ENCODE data around the gene POLE3. TPM values are rescaled to one million over a fixed set of nuclear protein-coding genes. Genes with fewer than 3 reads are reported as not detected.

The POLE3 gene
- total RNA-seq, 1 donor from 2014 or later: 58.0 TPM

DNA sequence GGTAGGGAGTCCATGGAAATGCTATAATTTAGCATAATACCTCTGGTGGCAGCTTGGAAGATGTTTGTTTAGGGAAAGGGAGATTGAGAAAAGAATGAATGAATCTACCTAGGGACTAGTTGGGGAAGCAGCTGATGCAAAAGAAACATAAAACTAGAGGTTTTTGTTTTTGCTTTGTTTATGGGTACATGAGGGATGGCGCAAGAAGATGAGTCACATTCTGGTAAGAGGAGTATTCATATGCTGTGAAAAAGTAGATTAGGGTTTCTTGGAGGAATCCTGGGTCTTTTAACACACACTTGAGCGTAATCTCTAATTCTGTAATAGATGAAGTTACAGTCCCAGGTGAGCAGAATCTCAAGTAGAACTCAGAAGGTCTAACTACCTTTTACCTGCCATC, 17.2 kb upstream of the POLE3 start:
- no peak for DNase-seq (ENCODE audit: low read depth)
- H3K36me3 ChIP-seq (ENCODE audit: control insufficient read depth, insufficient read depth, low read length): no peaks in the 10 kb centered on the region
- TF ChIP-seq, protein P1, sequence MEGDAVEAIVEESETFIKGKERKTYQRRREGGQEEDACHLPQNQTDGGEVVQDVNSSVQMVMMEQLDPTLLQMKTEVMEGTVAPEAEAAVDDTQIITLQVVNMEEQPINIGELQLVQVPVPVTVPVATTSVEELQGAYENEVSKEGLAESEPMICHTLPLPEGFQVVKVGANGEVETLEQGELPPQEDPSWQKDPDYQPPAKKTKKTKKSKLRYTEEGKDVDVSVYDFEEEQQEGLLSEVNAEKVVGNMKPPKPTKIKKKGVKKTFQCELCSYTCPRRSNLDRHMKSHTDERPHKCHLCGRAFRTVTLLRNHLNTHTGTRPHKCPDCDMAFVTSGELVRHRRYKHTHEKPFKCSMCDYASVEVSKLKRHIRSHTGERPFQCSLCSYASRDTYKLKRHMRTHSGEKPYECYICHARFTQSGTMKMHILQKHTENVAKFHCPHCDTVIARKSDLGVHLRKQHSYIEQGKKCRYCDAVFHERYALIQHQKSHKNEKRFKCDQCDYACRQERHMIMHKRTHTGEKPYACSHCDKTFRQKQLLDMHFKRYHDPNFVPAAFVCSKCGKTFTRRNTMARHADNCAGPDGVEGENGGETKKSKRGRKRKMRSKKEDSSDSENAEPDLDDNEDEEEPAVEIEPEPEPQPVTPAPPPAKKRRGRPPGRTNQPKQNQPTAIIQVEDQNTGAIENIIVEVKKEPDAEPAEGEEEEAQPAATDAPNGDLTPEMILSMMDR (IDR thresholded peaks at IDR 0.05; ENCODE audit: insufficient read depth, low read length, poor library complexity, severe bottlenecking): no peak
- no peak overlapping the region for H3K4me3 ChIP-seq (ENCODE audit: low read depth, low read length)
- no peaks in the 10 kb centered on the region for H3K27me3 ChIP-seq (ENCODE audit: control insufficient read depth, insufficient read depth, low read length)

DNA sequence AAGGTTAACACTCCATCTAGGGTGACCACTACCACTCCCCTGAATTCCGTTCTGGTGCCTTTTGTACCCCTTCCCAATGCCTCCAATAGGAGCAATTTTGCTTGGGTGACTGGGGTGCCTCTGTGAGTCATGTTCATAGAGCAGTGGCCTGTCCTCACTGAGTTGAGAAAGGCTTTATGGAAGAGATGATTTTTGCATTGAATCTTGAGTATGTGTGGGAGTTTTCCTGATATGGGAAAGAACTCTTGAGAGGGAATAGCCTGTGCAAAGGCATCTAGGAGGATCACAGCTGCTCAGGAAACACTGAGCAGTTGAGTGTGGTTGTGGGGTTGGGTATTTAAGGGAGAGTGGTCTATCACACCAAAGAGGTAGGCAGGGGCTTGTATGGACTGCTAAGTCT, 16.2 kb upstream of the POLE3 start:
- Histone ChIP-seq H3K36me3 (ENCODE audit: control insufficient read depth, insufficient read depth, low read length) (no peaks in the 10 kb centered on the region), H3K4me3 (ENCODE audit: low read depth, low read length) (no peak overlapping the region), H3K27me3 (ENCODE audit: control insufficient read depth, insufficient read depth, low read length) (no peaks in the 10 kb centered on the region)
- DNase-seq (ENCODE audit: low read depth): no peak
- TF ChIP-seq, protein P1 (IDR thresholded peaks at IDR 0.05; ENCODE audit: insufficient read depth, low read length, poor library complexity, severe bottlenecking): no peak

DNA sequence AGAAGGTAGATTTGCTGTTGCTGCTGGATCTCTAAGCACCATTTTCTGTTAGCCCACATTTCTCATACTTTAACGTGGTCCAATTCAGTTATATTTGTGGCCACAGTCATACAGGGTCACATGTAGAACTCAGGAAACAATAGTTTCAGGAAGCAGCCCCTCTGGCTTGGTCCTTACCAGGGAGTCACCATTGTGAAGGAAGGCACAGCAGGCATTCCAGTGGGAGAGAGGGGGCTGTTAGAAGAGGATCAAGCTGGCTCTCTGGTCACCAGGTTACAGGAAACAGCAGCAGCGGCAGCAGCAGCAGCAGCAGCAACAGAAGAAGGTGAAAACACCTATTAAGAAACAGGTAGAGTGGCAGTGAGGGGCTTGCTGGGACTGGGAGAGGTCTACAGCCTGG, 14.6 kb upstream of the POLE3 start:
- TF ChIP-seq, protein P1 (IDR thresholded peaks at IDR 0.05; ENCODE audit: insufficient read depth, low read length, poor library complexity, severe bottlenecking): no peak
- Histone ChIP-seq H3K4me3 (ENCODE audit: low read depth, low read length) (no peak overlapping the region), H3K27me3 (ENCODE audit: control insufficient read depth, insufficient read depth, low read length) (no peaks in the 10 kb centered on the region), H3K36me3 (ENCODE audit: control insufficient read depth, insufficient read depth, low read length) (no peaks in the 10 kb centered on the region)
- DNase-seq (ENCODE audit: low read depth): no peak

DNA sequence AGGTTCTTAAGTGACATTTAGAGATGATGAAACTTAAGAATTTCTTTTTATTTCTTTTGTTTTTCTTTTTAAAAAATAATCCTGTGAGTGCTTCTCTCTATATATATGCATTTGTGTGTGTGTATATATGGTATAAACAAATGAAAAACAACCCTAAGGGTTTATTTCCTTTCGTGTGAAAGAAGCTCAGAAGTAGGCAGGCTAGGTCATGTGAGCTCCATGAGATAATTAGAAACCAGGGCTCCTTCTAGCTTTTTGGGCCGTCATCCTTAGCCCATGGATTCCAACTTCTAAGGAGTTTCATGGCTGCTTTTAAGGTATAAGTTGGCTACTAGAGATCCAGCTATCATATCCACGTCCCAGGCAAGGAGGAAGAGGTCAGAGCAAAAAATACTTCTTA, 11.3 kb upstream of the POLE3 start:
- DNase-seq (ENCODE audit: low read depth): no peak
- Histone ChIP-seq H3K36me3 (ENCODE audit: control insufficient read depth, insufficient read depth, low read length) (no peaks in the 10 kb centered on the region), H3K27me3 (ENCODE audit: control insufficient read depth, insufficient read depth, low read length) (no peaks in the 10 kb centered on the region), H3K4me3 (ENCODE audit: low read depth, low read length) (no peak overlapping the region)
- TF ChIP-seq, protein P1 (IDR thresholded peaks at IDR 0.05; ENCODE audit: insufficient read depth, low read length, poor library complexity, severe bottlenecking): no peak

DNA sequence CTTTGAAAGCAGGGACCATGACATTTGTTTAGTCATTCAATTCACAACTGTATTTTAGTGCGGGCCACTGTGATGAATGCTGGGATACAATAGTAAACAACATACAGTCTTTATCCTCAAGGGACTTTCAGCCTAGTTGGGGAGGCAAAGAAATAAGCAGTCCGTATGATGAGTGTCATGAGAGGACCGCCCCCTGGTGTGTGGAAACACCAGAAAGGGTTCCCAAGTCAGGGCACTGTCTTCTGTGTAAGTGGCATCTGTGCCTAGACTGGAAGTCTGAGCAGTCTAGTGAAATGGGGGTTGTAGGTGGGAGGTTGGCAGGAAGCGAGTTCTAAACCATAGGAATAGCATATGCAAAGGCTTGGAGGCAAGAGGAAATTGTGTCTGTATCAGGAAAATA, 6.9 kb upstream of the POLE3 start:
- Histone ChIP-seq H3K27me3 (ENCODE audit: control insufficient read depth, insufficient read depth, low read length) (no peaks in the 10 kb centered on the region), H3K36me3 (ENCODE audit: control insufficient read depth, insufficient read depth, low read length) (no peaks in the 10 kb centered on the region), H3K4me3 (ENCODE audit: low read depth, low read length) (no peak overlapping the region)
- TF ChIP-seq, protein P1 (IDR thresholded peaks at IDR 0.05; ENCODE audit: insufficient read depth, low read length, poor library complexity, severe bottlenecking): no peak
- no peak for DNase-seq (ENCODE audit: low read depth)

DNA sequence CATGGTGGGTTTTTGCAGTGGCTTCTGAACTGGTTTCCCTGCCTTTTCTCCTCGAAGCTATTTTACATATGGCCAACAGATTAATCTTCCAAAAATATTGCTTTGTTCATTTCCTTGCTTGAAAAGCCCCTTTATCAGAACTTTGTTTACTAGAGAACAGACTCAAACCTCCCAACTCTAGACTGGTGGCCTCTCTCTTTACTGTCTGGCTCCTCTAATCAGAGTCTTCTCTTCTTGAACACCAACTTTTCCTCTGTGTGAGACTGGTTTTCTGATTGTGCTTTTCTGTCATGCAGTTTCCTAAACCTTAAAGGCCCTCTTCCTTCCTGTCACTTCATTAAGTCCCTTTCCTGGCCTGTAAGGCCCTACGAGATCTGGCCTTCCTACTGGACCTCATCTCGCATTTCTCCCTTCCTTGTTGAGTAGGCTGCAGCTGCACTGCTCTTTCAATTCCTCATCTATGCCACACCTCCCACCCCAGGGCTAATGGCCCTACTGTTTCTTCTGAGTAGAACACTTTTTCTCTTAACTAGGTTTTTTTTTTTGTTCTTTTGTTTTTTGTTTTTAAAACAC, 5.8 kb upstream of the POLE3 start:
- no peak for DNase-seq (ENCODE audit: low read depth)
- H3K27me3 ChIP-seq (ENCODE audit: control insufficient read depth, insufficient read depth, low read length): no peaks in the 10 kb centered on the region
- no peak overlapping the region for H3K4me3 ChIP-seq (ENCODE audit: low read depth, low read length)
- no peaks in the 10 kb centered on the region for H3K36me3 ChIP-seq (ENCODE audit: control insufficient read depth, insufficient read depth, low read length)
- TF ChIP-seq, protein P1 (IDR thresholded peaks at IDR 0.05; ENCODE audit: insufficient read depth, low read length, poor library complexity, severe bottlenecking): no peak
